ENCODE measurements around the gene GP5. TPM values are rescaled to one million over a fixed set of nuclear protein-coding genes. Genes with fewer than 3 reads are reported as not detected.

The GP5 gene
- total RNA-seq, result under 1 TPM; 0.43 to 0.58 TPM

DNA sequence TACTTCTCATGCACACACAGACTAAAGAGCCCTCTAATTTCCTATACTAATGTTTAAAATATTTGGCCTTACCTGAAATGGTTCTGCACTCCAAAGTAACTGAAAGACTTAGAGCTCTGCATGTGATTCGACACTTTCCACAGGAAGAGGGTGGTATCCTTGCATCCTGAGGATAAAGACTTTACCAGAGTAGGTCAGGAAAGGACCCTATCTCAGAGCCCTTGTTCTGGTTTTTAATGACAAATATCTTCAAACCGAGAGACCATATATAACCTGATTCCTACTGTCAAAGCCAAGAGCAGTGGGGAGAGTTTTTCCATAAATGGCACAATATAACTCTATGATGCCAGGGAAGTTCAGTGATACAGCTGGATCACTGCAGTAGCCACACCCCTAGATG is at the start of gene GP5:
GP5 (minus strand) TSS at position 101 of the 400 bp plus-strand sequence. CDS start 984 bp downstream, outside the sequence.
- no peak for DNase-seq (ENCODE audit: low spot score in 2 of 2)
- H3K9me3 Mint-ChIP-seq, result no peaks in the 10 kb centered on the region
- H3K36me3 Mint-ChIP-seq, result no peaks in the 10 kb centered on the region
- H3K27ac Mint-ChIP-seq, result peak within 1 kb of the TSS in 1 of 2 donors; percentile 75
- ATAC-seq, result no peak

GRCh38 chr3:194447657-194448056 is 48.6 kb upstream of the GP5 start:
- peaks cover 6 to 15% of the 10 kb centered on the region in 2 donors for H3K36me3 Mint-ChIP-seq
- DNase-seq (ENCODE audit: low spot score in 2 of 2) (no peak), ATAC-seq (no peak)
- no peak overlapping the region for H3K27ac Mint-ChIP-seq
- H3K9me3 Mint-ChIP-seq, result no peaks in the 10 kb centered on the region

DNA sequence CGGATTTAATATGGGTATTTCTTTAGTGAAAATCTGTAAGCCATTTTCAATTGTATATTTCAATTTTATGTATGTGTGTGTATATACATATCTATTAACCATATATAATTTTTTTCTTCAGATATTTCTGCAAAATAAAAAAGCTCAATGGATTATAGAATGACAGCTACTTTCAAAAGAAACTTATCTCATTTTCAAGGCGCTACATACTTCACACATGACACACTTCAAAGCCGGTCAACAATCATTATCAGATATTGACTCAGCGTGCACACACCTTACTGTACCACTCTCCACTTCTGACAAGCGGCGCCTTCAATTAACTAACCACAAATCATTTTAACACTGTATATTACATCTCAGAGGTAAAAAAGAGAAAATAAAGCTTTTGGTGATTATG is 48.1 kb upstream of the GP5 start:
- DNase-seq (ENCODE audit: low spot score in 2 of 2), result no peak
- H3K36me3 Mint-ChIP-seq, result peaks cover 6 to 12% of the 10 kb centered on the region in 2 donors
- peak; percentile 41 to 61 for ATAC-seq
- H3K9me3 Mint-ChIP-seq, result no peaks in the 10 kb centered on the region
- H3K27ac Mint-ChIP-seq, result no peak overlapping the region

- no peak overlapping the region for H3K27ac Mint-ChIP-seq
- ATAC-seq (no peak), DNase-seq (ENCODE audit: low spot score in 2 of 2) (no peak)
- peaks cover 6 to 12% of the 10 kb centered on the region in 2 donors for H3K36me3 Mint-ChIP-seq
- H3K9me3 Mint-ChIP-seq, result no peaks in the 10 kb centered on the region
These were observed 47.7 kb upstream of the GP5 start for GRCh38 chr3:194446754-194447153.

- ATAC-seq (no peak), DNase-seq (ENCODE audit: low spot score in 2 of 2) (no peak)
- peaks cover 6 to 12% of the 10 kb centered on the region in 2 donors for H3K36me3 Mint-ChIP-seq
- H3K27ac Mint-ChIP-seq, result no peak overlapping the region
- no peaks in the 10 kb centered on the region for H3K9me3 Mint-ChIP-seq
These were observed 47.1 kb upstream of the GP5 start for GRCh38 chr3:194446172-194446571.

DNA sequence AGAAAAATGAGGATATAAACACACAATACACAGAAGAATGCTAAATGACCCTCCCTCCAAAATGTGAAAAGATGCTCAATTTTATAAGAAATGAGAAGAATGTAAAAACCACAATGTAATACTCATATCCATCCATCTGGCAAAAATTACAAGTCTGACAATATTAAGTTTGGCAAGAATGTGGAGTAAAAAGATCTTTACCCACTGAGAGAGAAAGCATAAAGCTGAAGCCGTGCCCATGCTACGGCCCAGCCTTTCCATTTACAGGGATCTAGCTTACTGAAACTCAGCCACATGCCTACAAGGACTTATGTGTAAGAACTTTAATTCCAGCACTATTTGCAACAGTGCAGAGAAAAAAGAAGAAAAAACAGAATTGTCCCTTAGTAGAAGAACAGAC is 44.8 kb upstream of the GP5 start:
- no peak for ATAC-seq

DNA sequence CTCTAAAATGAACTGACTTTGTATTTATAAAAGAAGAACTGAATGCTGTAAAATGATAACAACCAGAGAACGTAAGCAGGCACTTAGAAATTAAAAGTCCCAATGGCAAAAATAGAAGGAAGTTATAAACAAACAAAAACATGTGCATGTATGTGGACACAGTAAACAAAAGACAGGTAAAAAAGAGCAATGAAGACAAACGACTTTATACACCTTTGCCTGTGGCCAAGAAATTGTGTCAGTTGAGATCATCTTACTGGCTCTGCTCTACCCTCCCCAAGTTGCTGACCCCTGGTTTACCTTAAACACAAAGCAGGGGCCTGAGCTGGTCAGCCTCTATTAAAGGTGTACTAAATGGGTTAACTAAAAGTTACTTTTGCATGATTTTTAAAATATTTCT is 41.7 kb upstream of the GP5 start:
- Mint-ChIP-seq H3K9me3 (no peaks in the 10 kb centered on the region), H3K27ac (no peak overlapping the region), H3K36me3 (peaks cover 0 to 23% of the 10 kb centered on the region in 2 donors)
- DNase-seq (ENCODE audit: low spot score in 2 of 2) (no peak), ATAC-seq (no peak)

More for the DNA sequence above, 44.8 kb upstream of the GP5 start:
- Mint-ChIP-seq H3K36me3 (peaks cover 0 to 23% of the 10 kb centered on the region in 2 donors), H3K9me3 (no peaks in the 10 kb centered on the region), H3K27ac (no peak overlapping the region)
- DNase-seq (ENCODE audit: low spot score in 2 of 2), result no peak

GRCh38 chr3:194439881-194440550 is 41.0 kb upstream of the GP5 start:
- peak overlapping the region; percentile 9 to 31 for H3K27ac Mint-ChIP-seq
- DNase-seq (ENCODE audit: low spot score in 2 of 2), result no peak
- no peak for ATAC-seq
- H3K36me3 Mint-ChIP-seq, result peaks cover 0 to 23% of the 10 kb centered on the region in 2 donors
- H3K9me3 Mint-ChIP-seq, result no peaks in the 10 kb centered on the region

- DNase-seq (ENCODE audit: low spot score in 2 of 2) (no peak), ATAC-seq (no peak)
- peaks cover 5 to 10% of the 10 kb centered on the region in 2 donors for H3K36me3 Mint-ChIP-seq
- H3K27ac Mint-ChIP-seq, result no peak overlapping the region
- no peaks in the 10 kb centered on the region for H3K9me3 Mint-ChIP-seq
These were observed 35.4 kb upstream of the GP5 start for GRCh38 chr3:194434503-194434902.

GRCh38 chr3:194431554-194431953 is 32.5 kb upstream of the GP5 start:
- DNase-seq (ENCODE audit: low spot score in 2 of 2), result no peak
- no peak for ATAC-seq
- H3K36me3 Mint-ChIP-seq, result peaks cover 5 to 6% of the 10 kb centered on the region in 2 donors
- no peaks in the 10 kb centered on the region for H3K9me3 Mint-ChIP-seq
- H3K27ac Mint-ChIP-seq, result no peak overlapping the region

- no peaks in the 10 kb centered on the region for H3K36me3 Mint-ChIP-seq
These were observed 26.3 kb upstream of the GP5 start for GRCh38 chr3:194425399-194425798.

GRCh38 chr3:194424953-194425352 is 25.9 kb upstream of the GP5 start:
- no peak for DNase-seq (ENCODE audit: low spot score in 2 of 2)
- ATAC-seq, result no peak
- H3K36me3 Mint-ChIP-seq, result no peaks in the 10 kb centered on the region
- H3K27ac Mint-ChIP-seq, result no peak overlapping the region
- no peaks in the 10 kb centered on the region for H3K9me3 Mint-ChIP-seq

More at GRCh38 chr3:194425399-194425798, 26.3 kb upstream of the GP5 start:
- ATAC-seq (no peak), DNase-seq (ENCODE audit: low spot score in 2 of 2) (no peak)
- no peak overlapping the region for H3K27ac Mint-ChIP-seq
- H3K9me3 Mint-ChIP-seq, result no peaks in the 10 kb centered on the region

- no peak for ATAC-seq
- H3K36me3 Mint-ChIP-seq, result peaks cover 0 to under 1% of the 10 kb centered on the region in 2 donors
- no peak for DNase-seq (ENCODE audit: low spot score in 2 of 2)
- H3K9me3 Mint-ChIP-seq, result no peaks in the 10 kb centered on the region
- H3K27ac Mint-ChIP-seq, result no peak overlapping the region
These were observed 25.3 kb upstream of the GP5 start for GRCh38 chr3:194424373-194424772.

GRCh38 chr3:194423317-194423716 is 24.3 kb upstream of the GP5 start:
- H3K36me3 Mint-ChIP-seq, result peaks cover 0 to 4% of the 10 kb centered on the region in 2 donors
- H3K9me3 Mint-ChIP-seq, result no peaks in the 10 kb centered on the region
- H3K27ac Mint-ChIP-seq, result no peak overlapping the region
- DNase-seq (ENCODE audit: low spot score in 2 of 2) (no peak), ATAC-seq (no peak)

DNA sequence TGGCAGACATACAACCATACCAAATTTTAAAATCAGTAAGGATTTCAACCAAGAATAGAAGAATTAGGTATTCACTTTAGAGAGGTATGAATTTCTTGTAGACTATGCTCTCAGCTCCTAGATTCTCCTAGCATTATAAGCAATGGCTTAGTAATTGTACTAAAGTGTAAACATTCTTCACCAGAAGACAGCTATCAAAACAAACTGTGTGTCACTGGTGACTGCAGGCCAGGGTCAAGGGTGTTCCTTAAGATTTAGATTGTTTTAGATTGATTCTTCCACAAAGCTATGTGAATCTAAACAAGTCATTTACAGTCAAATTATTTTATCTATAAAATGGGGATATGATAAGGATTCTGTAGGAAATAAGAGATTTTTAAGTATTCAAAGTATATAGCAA is 23.1 kb upstream of the GP5 start:
- ATAC-seq, result no peak
- Mint-ChIP-seq H3K27ac (no peak overlapping the region), H3K36me3 (peaks cover 0 to 4% of the 10 kb centered on the region in 2 donors), H3K9me3 (no peaks in the 10 kb centered on the region)
- no peak for DNase-seq (ENCODE audit: low spot score in 2 of 2)

DNA sequence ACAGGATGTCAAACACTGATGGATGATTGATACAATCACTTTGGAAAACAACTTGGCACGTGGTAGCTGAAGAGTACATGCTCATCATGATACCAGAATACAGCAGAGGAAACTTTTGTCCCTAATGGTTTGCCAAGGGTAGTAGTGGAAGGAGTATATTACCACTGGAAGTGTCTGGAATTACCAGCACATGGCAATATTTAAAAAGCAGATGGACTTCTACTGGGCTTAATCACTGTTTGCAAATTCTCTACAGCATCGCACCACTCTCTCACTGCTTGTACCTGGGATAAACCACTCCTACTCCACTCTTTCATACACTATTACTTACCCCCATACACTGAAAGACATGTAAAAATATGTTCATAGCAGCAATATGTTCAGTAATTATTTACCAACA is 19.6 kb upstream of the GP5 start:
- Mint-ChIP-seq H3K27ac (no peak overlapping the region), H3K36me3 (peaks cover under 1 to 4% of the 10 kb centered on the region in 2 donors), H3K9me3 (no peaks in the 10 kb centered on the region)
- DNase-seq (ENCODE audit: low spot score in 2 of 2) (no peak), ATAC-seq (no peak)

- Mint-ChIP-seq H3K36me3 (no peaks in the 10 kb centered on the region), H3K9me3 (no peaks in the 10 kb centered on the region), H3K27ac (peak overlapping the region in 1 of 2 donors; percentile 73)
- no peak for DNase-seq (ENCODE audit: low spot score in 2 of 2)
- peak; percentile 45 to 53 for ATAC-seq
These were observed 8.4 kb upstream of the GP5 start for GRCh38 chr3:194407423-194407822.

- no peak overlapping the region for H3K27ac Mint-ChIP-seq
- DNase-seq (ENCODE audit: low spot score in 2 of 2) (no peak), ATAC-seq (no peak)
- no peaks in the 10 kb centered on the region for H3K36me3 Mint-ChIP-seq
- no peaks in the 10 kb centered on the region for H3K9me3 Mint-ChIP-seq
These were observed 6.7 kb upstream of the GP5 start for GRCh38 chr3:194405766-194406165.
